Measurements from ENCODE around the gene RPS16.
"Not testable (repeated sequence)": the region's sequence is repeated elsewhere in the genome, so short reads cannot be mapped to it uniquely, and the experiment has no call there.

Gene RPS16

DNA sequence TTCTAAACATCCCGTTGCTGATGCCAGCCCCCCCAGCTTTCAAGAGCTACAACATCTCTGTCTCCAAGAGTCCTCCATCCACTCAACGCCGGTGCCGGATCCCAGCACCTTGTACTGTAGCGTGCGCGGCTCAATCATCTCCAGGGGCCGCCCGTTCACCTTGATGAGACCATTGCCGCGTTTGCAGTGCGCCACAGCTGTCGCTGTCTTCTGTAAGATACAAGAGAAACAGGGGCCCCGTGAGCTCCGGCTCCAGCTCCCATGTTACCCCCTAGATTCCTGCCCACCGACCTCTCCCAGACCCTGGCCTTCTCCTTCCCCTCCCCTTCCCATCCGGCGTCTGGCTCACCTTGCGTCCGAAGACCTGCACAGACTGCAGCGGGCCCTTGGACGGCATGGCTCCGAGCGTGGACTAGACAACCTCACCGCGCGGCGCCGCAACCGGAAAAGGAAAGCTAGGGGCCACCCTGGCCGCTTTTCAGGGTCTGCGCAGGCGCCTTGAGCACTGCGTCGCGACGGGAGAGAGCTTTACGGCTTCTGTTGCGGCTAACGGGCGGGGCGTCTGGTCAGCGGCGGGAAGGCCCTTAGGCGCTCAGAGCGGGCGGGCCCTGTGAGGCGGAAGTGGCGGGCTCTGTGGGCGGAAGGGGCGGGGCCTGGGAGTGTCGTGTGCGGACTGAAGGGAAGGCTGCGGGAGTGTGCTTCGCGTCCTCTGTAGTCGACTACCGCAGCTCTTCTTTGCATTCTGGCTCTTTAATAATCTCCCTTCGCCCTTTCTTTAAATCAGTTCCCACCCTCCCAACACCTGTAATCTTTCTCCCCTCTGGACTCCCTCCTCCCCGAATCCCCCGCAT is at the start of gene RPS16:
Gene RPS16 (minus strand): TSS at position 451 of the 851 bp plus-strand sequence. CDS start 54 bp downstream, at position 397.
- DNase-seq (ENCODE audit: extremely low read depth, low read depth): peak; percentile 94
- TF ChIP-seq CTCF (IDR thresholded peaks at IDR 0.05; ENCODE audit: low read depth, low read length): no peak

- TF ChIP-seq CTCF (IDR thresholded peaks at IDR 0.05; ENCODE audit: low read depth, low read length): no peak
- no peak for DNase-seq (ENCODE audit: extremely low read depth, low read depth)
These were observed 47.4 kb upstream of the RPS16 start for GRCh38 chr19:39483141-39483540.

GRCh38 chr19:39481676-39482075 is 45.9 kb upstream of the RPS16 start:
- no peak for DNase-seq (ENCODE audit: extremely low read depth, low read depth)
- TF ChIP-seq CTCF (IDR thresholded peaks at IDR 0.05; ENCODE audit: low read depth, low read length): no peak

- no peak for DNase-seq (ENCODE audit: extremely low read depth, low read depth)
- TF ChIP-seq CTCF (IDR thresholded peaks at IDR 0.05; ENCODE audit: low read depth, low read length): no peak
These were observed 45.4 kb upstream of the RPS16 start for GRCh38 chr19:39481229-39481545.

GRCh38 chr19:39480337-39481228 is 44.8 kb upstream of the RPS16 start, which contains the start of gene TIMM50:
Gene TIMM50 (plus strand): TSS chr19:39480838. CDS start chr19:39480854, 16 bp downstream.
- no peak for TF ChIP-seq CTCF (IDR thresholded peaks at IDR 0.05; ENCODE audit: low read depth, low read length)
- DNase-seq (ENCODE audit: extremely low read depth, low read depth): peak; percentile 80

- no peak for DNase-seq (ENCODE audit: extremely low read depth, low read depth)
- TF ChIP-seq CTCF (IDR thresholded peaks at IDR 0.05; ENCODE audit: low read depth, low read length): no peak
These were observed 44.2 kb upstream of the RPS16 start for GRCh38 chr19:39479916-39480315.

DNA sequence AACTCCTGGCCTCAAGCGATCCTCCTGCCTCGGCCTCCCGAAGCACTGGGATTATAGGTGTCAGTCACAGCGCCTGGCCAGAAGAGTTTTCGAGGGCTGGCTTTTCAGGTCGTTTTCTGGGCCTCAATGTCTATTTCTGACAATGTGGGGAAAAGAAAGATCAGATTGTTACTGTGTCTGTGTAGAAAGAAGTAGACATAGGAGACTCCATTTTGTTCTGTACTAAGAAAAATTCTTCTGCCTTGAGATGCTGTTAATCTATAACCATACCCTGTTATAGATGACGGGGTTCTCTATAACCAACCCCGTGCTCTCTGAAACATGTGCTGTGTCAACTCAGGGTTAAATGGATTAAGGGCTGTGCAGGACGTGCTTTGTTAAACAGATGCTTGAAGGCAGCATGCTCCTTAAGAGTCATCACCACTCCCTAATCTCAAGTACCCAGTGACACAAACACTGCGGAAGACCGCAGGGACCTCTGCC is 43.6 kb upstream of the RPS16 start:
- not testable (repeated sequence) for DNase-seq (ENCODE audit: extremely low read depth, low read depth)
